ENCODE measurements around the gene LIMA1. TPM values are rescaled to one million over a fixed set of nuclear protein-coding genes. Genes with fewer than 3 reads are reported as not detected.

The LIMA1 gene
- total RNA-seq, 2 donors from 2014 or later, result 20.7 to 28.3 TPM

DNA sequence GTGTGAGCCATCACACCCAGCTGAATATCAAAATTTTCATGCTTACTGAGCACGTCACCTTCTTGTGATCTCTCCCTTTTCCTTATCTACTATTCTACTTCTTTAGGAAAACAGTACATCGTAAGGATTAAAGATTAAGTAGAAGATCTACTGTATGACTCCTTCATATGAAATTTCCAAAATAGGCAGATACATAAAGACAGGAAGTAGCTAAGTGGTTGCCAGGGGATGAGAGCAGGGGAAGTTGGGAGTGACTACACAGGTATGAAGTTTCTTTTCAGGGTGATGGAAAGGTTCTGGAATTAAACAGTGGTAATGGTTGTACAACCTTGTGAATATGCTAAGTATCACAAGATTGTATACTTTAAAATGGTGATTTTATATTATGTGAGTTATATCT is 79.6 kb downstream of the LIMA1 start:
- Histone ChIP-seq H3K36me3 (peaks cover 56% of the 10 kb centered on the region), H3K27ac (no peak overlapping the region), H3K9me3 (no peaks in the 10 kb centered on the region), H3K4me1 (no peaks in the 10 kb centered on the region), H3K4me3 (no peak overlapping the region), H3K27me3 (no peaks in the 10 kb centered on the region)
- TF ChIP-seq, protein P1, sequence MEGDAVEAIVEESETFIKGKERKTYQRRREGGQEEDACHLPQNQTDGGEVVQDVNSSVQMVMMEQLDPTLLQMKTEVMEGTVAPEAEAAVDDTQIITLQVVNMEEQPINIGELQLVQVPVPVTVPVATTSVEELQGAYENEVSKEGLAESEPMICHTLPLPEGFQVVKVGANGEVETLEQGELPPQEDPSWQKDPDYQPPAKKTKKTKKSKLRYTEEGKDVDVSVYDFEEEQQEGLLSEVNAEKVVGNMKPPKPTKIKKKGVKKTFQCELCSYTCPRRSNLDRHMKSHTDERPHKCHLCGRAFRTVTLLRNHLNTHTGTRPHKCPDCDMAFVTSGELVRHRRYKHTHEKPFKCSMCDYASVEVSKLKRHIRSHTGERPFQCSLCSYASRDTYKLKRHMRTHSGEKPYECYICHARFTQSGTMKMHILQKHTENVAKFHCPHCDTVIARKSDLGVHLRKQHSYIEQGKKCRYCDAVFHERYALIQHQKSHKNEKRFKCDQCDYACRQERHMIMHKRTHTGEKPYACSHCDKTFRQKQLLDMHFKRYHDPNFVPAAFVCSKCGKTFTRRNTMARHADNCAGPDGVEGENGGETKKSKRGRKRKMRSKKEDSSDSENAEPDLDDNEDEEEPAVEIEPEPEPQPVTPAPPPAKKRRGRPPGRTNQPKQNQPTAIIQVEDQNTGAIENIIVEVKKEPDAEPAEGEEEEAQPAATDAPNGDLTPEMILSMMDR (IDR thresholded peaks at IDR 0.05), result no peak
- no peak for DNase-seq (ENCODE audit: low spot score)

DNA sequence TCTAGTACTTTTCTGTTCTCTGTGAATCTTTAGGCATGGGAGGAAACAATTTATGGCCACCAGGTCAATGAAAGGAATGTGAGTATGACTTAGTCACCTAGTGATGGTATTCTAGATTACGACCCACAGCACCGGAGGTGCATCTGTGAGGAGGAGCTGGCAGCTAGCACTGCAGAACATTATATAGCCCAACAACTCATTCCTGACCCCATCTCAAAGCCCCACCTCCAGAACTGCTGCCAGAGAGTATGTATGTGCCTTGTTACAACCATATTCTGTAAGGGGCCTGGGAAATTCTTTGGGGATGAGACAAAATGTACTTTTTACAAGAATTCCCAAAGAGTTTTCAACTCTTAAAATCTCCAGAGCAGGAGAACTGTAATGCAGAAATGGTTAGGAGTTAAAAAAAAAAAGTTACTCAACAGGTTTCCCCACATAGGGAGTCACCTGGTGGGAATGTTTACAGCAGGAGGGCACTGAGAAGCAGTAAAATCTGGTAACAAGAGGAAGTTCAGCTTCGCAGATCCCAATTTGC is 81.3 kb downstream of the LIMA1 start:
- Histone ChIP-seq H3K4me3 (no peak overlapping the region), H3K4me1 (no peaks in the 10 kb centered on the region)

DNA sequence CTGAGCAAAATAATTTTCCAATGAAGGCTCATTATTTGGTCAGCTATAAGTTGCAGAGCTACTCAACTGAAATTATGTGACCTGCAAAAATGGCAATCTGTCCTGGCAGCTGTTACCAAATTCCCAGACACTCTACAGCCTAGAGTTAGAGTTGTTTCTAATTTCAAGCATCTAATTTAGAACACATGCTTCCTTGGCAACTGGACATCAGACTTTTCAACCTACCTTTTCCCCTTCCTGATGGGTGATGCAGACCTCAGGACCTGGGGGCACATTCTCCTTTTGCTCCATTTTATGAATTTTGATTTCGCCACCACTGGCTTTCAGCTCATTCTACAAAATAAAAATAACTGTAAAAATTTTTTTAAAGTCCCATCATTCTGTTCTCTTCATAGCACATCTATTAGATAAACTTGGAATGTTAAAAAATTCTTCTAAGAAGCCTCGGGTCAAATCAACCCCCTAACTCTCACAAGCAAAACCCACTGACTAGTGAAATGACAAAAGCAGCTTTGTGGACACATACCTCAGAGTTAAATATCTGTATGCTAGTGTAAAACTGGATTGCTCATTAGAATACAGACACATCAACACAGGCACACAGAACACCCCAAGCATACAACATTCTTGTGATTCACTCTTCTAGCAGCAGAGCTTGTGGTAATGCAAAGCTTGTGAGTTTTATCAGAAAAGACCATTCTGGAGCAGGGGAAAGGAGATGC is 82.6 kb downstream of the LIMA1 start:
- DNase-seq (ENCODE audit: low spot score), result no peak
- Histone ChIP-seq H3K36me3 (peaks cover 60% of the 10 kb centered on the region), H3K4me1 (no peaks in the 10 kb centered on the region), H3K4me3 (no peak overlapping the region), H3K9me3 (no peaks in the 10 kb centered on the region), H3K27ac (no peak overlapping the region), H3K27me3 (no peaks in the 10 kb centered on the region)
- TF ChIP-seq, protein P1 (IDR thresholded peaks at IDR 0.05), result no peak

More for the DNA sequence above, 81.3 kb downstream of the LIMA1 start:
- Histone ChIP-seq H3K27ac (no peak overlapping the region), H3K36me3 (peaks cover 61% of the 10 kb centered on the region), H3K9me3 (no peaks in the 10 kb centered on the region), H3K27me3 (no peaks in the 10 kb centered on the region)
- no peak for DNase-seq (ENCODE audit: low spot score)
- TF ChIP-seq, protein P1 (IDR thresholded peaks at IDR 0.05), result no peak

DNA sequence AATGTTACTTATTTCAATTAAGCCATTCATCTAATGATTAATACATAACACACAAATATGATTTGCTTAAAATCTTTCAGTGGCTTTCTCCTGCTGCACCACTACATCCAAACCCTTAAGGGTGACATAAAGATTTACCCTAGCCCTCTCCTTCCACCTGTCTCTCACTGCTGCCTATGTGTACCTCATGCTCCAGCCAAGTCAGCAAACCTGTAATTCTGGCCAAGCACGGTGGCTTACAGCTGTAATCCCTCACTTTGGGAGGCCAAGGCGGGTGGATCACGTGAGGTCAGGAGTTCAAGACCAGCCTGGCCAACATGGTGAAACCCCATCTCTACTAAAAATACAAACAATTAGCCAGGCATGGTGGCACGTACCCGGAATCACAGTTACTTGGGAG is 84.5 kb downstream of the LIMA1 start:
- peaks cover 49% of the 10 kb centered on the region for H3K36me3 ChIP-seq

DNA sequence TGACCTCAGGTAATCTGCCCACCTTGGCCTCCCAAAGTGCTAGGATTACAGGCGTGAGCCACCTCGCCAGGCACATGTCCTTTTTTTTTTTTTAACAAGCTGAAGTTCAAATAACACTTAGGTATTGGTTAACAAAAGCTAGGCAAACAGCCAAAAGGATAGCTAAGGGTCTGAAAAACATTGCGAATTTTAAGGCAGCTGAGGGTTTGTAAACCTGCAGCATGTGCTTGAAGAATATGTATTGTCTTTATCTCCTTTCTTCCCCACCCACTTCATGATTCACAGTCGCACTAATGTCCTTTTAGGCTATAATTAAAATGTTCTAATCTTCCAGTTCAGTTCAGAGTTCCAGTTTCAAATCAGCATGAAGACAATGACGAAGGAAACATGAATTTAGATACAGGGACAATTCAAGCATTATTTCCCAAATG is 86.0 kb downstream of the LIMA1 start:
- no peaks in the 10 kb centered on the region for H3K9me3 ChIP-seq
- H3K4me3 ChIP-seq, result no peak overlapping the region
- TF ChIP-seq, protein P1 (IDR thresholded peaks at IDR 0.05), result no peak
- no peaks in the 10 kb centered on the region for H3K4me1 ChIP-seq
- H3K27ac ChIP-seq, result no peak overlapping the region
- H3K27me3 ChIP-seq, result no peaks in the 10 kb centered on the region
- DNase-seq (ENCODE audit: low spot score), result no peak
- H3K36me3 ChIP-seq, result peaks cover 44% of the 10 kb centered on the region

More for the DNA sequence above, 84.5 kb downstream of the LIMA1 start:
- TF ChIP-seq, protein P1 (IDR thresholded peaks at IDR 0.05), result no peak
- Histone ChIP-seq H3K9me3 (no peaks in the 10 kb centered on the region), H3K4me1 (no peaks in the 10 kb centered on the region), H3K27me3 (no peaks in the 10 kb centered on the region), H3K27ac (no peak overlapping the region), H3K4me3 (no peak overlapping the region)
- DNase-seq (ENCODE audit: low spot score), result no peak
